PC-3 (cell line): ENCODE results near the gene RHBDD3. TPM values are rescaled to one million over a fixed set of nuclear protein-coding genes. Genes with fewer than 3 reads are reported as not detected.

Source experiments
- ATAC-seq: fragments of 200-7000 bp; cut with Tn5 transposase; 2 replicates; pipeline ENCODE4 v1.9.1; 2020; ENCODE audit warnings: mild to moderate bottlenecking, moderate library complexity
- BruUV-seq: library from RNA; stranded (reverse); fragments of 400-500 nt; replicated peaks from 2 replicates; lab custom pipeline; 2021; lab: Mats Ljungman, UMichigan
- CTCF ChIA-PET: fragments of 300-600 bp; sonication (Branson Sonifier 250); formaldehyde crosslinking; loops from one replicate; lab custom pipeline; 2022; ENCODE audit warnings: antibody characterized with exemption; lab: Charles Lee
- POLR2A ChIA-PET: fragments of 300-600 bp; sonication (Branson Sonifier 250); formaldehyde crosslinking; loops from one replicate; lab custom pipeline; 2022; ENCODE audit warnings: antibody characterized with exemption; ENCODE audit not compliant: unreplicated experiment; lab: Charles Lee
- DNase-seq: peaks from one replicate; pipeline ENCODE4 v3.0.0-alpha.2; 2015
- H2AFZ ChIP-seq: fragments of 300-600 bp; sonication (generic); 2 replicates; pipeline ENCODE4 v1.6.0; 2016; ENCODE audit warnings: antibody characterized with exemption, low read length
- H3F3A ChIP-seq: fragments of 300-600 bp; sonication (generic); one replicate; pipeline ENCODE4 v1.6.0; 2017; ENCODE audit warnings: antibody characterized with exemption, low read length, control low read depth, mild to moderate bottlenecking; ENCODE audit not compliant: unreplicated experiment
- H3K27ac ChIP-seq: fragments of 300-600 bp; sonication (generic); 2 replicates; pipeline ENCODE4 v1.5.1; 2016; ENCODE audit warnings: mild to moderate bottlenecking, low read length
- H3K27me3 ChIP-seq: fragments of 300-600 bp; sonication (generic); 2 replicates; pipeline ENCODE4 v1.6.1; 2016; ENCODE audit warnings: low read length, mixed read lengths
- H3K36me3 ChIP-seq: fragments of 300-600 bp; sonication (generic); 2 replicates; pipeline ENCODE4 v1.6.1; 2016; ENCODE audit warnings: low read depth, mixed run types, low read length, mixed read lengths
- H3K4me1 ChIP-seq: fragments of 300-600 bp; sonication (generic); 2 replicates; pipeline ENCODE4 v1.5.1; 2016; ENCODE audit warnings: low read length; ENCODE audit not compliant: insufficient read depth
- H3K4me2 ChIP-seq: fragments of 300-600 bp; sonication (generic); 2 replicates; pipeline ENCODE4 v1.6.0; 2016; ENCODE audit warnings: low read length
- H3K4me3 ChIP-seq: fragments of 300-600 bp; sonication (generic); 2 replicates; pipeline ENCODE4 v1.5.1; 2016; ENCODE audit warnings: mild to moderate bottlenecking, low read length, mixed read lengths
- H3K79me2 ChIP-seq: fragments of 300-600 bp; sonication (generic); 2 replicates; pipeline ENCODE4 v1.6.1; 2017; ENCODE audit warnings: low read length, mixed read lengths
- H3K9ac ChIP-seq: fragments of 300-600 bp; sonication (generic); 2 replicates; pipeline ENCODE4 v1.6.0; 2016; ENCODE audit warnings: mild to moderate bottlenecking, low read length
- H3K9me2 ChIP-seq: fragments of 300-600 bp; sonication (generic); replicated peaks from 2 replicates; pipeline ENCODE4 v1.6.1; 2016; ENCODE audit warnings: mixed run types, low read length, mixed read lengths
- H3K9me3 ChIP-seq: fragments of 300-600 bp; sonication (generic); 2 replicates; pipeline ENCODE4 v1.6.1; 2016; ENCODE audit warnings: low read length, mixed read lengths
- H4K20me1 ChIP-seq: fragments of 300-600 bp; sonication (generic); 2 replicates; pipeline ENCODE4 v1.6.1; 2016; ENCODE audit warnings: low read length, mixed read lengths
- EZH2 ChIP-seq: fragments of 300-600 bp; sonication (generic); IDR thresholded peaks from one replicate; pipeline ENCODE4 v1.6.1; 2017; ENCODE audit warnings: antibody characterized with exemption, mild to moderate bottlenecking, low read length; ENCODE audit not compliant: unreplicated experiment
- EZH2phosphoT487 ChIP-seq: fragments of 300-600 bp; sonication (generic); IDR thresholded peaks from 2 replicates; pipeline ENCODE4 v1.6.1; 2018; ENCODE audit warnings: mild to moderate bottlenecking, antibody characterized with exemption, low read length, borderline replicate concordance
- intact Hi-C: fragments of 100-400 bp; cut with micrococcal nuclease; formaldehyde crosslinking; loops from 2 replicates; pipeline ENCODE4 v1.9.0; 2023
- total RNA-seq: library from RNA; depleted of rRNA; stranded (reverse); fragments of >200 nt; gene quantifications from 2 replicates; pipeline ENCODE4 v1.2.3, GENCODE V29; 2014
- TF ChIP-seq, protein P1 (sequence below): fragments of 300-600 bp; sonication (generic); conservative IDR thresholded peaks from 2 replicates; pipeline ENCODE4 v1.5.1; 2017; ENCODE audit warnings: antibody characterized with exemption, low read depth, mild to moderate bottlenecking, low read length

RHBDD3 gene
- total RNA-seq, 1 experiment from 2014 or later: 23.7 TPM

DNA sequence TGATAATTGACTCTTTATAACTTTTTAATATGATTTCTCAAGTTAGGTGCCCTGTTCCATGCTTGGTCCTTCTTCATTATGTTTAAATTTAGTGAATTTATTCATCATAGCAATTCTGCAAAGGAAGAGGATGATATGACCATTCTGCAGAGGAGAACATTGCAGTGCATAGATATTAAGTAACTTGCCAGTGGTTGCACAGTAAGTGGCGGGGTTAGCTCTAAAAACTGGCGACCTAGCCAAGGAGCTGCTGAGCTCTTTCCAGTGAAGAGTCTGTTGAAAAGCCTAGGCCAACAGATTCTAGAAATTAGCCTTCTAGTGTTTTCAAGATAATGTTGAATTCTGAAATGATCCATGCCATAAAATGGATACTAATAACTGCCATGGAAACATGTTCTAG is 4.8 kb upstream of the RHBDD3 start:
- no peak overlapping the region for H3K4me2 ChIP-seq
- H3K9me3 ChIP-seq: no peaks in the 10 kb centered on the region
- no peak overlapping the region for H2AFZ ChIP-seq
- CTCF ChIA-PET: no interaction called here
- peaks cover 3% of the 10 kb centered on the region for H3F3A ChIP-seq
- H3K79me2 ChIP-seq: peaks cover 100% of the 10 kb centered on the region
- no TSS peak for BruUV-seq
- intact Hi-C loops: no loop called here
- peaks cover 70% of the 10 kb centered on the region for H3K36me3 ChIP-seq
- H3K27ac ChIP-seq: no peak overlapping the region
- H3K9ac ChIP-seq: no peak overlapping the region
- TF ChIP-seq, protein P1, sequence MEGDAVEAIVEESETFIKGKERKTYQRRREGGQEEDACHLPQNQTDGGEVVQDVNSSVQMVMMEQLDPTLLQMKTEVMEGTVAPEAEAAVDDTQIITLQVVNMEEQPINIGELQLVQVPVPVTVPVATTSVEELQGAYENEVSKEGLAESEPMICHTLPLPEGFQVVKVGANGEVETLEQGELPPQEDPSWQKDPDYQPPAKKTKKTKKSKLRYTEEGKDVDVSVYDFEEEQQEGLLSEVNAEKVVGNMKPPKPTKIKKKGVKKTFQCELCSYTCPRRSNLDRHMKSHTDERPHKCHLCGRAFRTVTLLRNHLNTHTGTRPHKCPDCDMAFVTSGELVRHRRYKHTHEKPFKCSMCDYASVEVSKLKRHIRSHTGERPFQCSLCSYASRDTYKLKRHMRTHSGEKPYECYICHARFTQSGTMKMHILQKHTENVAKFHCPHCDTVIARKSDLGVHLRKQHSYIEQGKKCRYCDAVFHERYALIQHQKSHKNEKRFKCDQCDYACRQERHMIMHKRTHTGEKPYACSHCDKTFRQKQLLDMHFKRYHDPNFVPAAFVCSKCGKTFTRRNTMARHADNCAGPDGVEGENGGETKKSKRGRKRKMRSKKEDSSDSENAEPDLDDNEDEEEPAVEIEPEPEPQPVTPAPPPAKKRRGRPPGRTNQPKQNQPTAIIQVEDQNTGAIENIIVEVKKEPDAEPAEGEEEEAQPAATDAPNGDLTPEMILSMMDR: no peak
- TF ChIP-seq EZH2phosphoT487: no peak
- no peak for TF ChIP-seq EZH2
- DNase-seq: no peak
- peaks cover 17% of the 10 kb centered on the region for H3K4me1 ChIP-seq
- H3K27me3 ChIP-seq: no peaks in the 10 kb centered on the region
- no peak overlapping the region for H3K4me3 ChIP-seq
- peaks cover 88% of the 10 kb centered on the region for H4K20me1 ChIP-seq
- POLR2A ChIA-PET: interaction anchor here (0.6 kb wide), 1 partner anchor 112 kb away, joined by 3 read pairs; no protein-coding TSS in a partner anchor
- no peak for ATAC-seq
- no peaks in the 10 kb centered on the region for H3K9me2 ChIP-seq

DNA sequence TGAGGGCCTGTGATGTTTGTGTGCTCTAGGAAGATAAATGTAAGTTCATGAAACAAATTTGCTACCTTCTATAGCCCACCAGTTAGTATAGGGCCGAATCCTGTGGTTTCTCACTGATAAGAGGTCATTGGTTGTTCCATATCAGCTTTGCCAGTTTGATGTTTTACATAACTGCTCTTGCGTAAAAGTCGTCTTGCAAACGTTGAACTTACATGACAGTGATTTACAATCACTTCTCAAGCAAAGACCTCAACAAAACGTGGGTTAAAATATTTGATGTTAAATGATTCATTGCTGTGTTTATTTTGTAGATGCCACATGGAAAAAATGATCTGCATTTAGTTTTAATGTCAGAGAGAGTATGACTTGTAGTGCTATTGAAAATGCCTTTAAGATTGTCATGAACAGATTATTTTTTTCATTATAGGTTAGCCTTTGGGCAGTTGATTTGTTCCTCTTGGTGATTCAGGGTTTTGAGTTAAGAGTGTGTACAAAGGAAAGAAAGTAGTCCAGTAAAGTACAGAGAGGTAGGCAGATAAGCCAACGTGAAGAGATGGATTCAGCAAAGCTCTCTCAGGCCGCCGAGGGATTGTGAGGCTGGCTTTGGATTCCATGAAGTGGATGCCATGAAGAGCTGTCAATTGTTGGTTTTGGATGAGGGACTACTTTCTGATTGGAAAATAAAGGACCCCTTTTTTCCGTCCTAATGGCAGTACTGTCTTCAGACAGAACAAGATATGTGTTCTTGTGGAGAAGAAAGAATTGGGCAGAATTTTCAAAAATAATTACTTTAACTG is 2.9 kb upstream of the RHBDD3 start:
- Histone ChIP-seq H2AFZ (no peak overlapping the region), H3K9ac (peak overlapping the region; percentile 100; the same call in 1 of the 2 replicates), H3K27ac (peak overlapping the region; percentile 11; the same call in 1 of the 2 replicates), H3K9me2 (no peaks in the 10 kb centered on the region), H3K27me3 (no peaks in the 10 kb centered on the region), H3K9me3 (no peaks in the 10 kb centered on the region), H3K79me2 (peaks cover 99% of the 10 kb centered on the region), H3K36me3 (peaks cover 51% of the 10 kb centered on the region), H3F3A (peaks cover under 1% of the 10 kb centered on the region), H3K4me3 (peak overlapping the region; percentile 99), H3K4me2 (peak overlapping the region; percentile 85), H3K4me1 (peaks cover 27% of the 10 kb centered on the region), H4K20me1 (peaks cover 69% of the 10 kb centered on the region)
- intact Hi-C loops: no loop called here
- DNase-seq: peak; percentile 54
- no peak for TF ChIP-seq EZH2
- no peak for TF ChIP-seq EZH2phosphoT487
- TF ChIP-seq, protein P1: no peak
- CTCF ChIA-PET: no interaction called here
- peak; percentile 19 for ATAC-seq
- POLR2A ChIA-PET: no interaction called here
- no TSS peak for BruUV-seq
